Trophoblast cell (in vitro differentiated cells and primary cell): ENCODE results near the gene VKORC1L1.
"Not testable (repeated sequence)": the region's sequence is repeated elsewhere in the genome, so short reads cannot be mapped to it uniquely, and the experiment has no call there.

Source experiments
- DNase-seq, 2 donors: peaks; one replicate each; pipeline ENCODE4 v3.0.0-alpha.2; 2016
- H2AFZ ChIP-seq: 2 replicates; pipeline ENCODE4 v1.6.1; 2013; ENCODE audit warnings: low read length, moderate library complexity, mild to moderate bottlenecking; ENCODE audit not compliant: insufficient read depth, poor library complexity
- H2AK5ac ChIP-seq: 2 replicates; pipeline ENCODE4 v1.6.1; 2013; ENCODE audit warnings: mild to moderate bottlenecking, low read length
- H2BK120ac ChIP-seq: 2 replicates; pipeline ENCODE4 v1.6.1; 2013; ENCODE audit warnings: low read length, mild to moderate bottlenecking, moderate library complexity; ENCODE audit not compliant: insufficient read depth, poor library complexity
- H2BK12ac ChIP-seq: 2 replicates; pipeline ENCODE4 v1.6.1; 2013; ENCODE audit warnings: mild to moderate bottlenecking, low read length, moderate library complexity
- H2BK5ac ChIP-seq: 2 replicates; pipeline ENCODE4 v1.6.1; 2013; ENCODE audit warnings: low read length, low read depth, moderate library complexity, mild to moderate bottlenecking; ENCODE audit not compliant: poor library complexity
- H3K14ac ChIP-seq: 2 replicates; pipeline ENCODE4 v1.6.1; 2013; ENCODE audit warnings: mild to moderate bottlenecking, low read length
- H3K18ac ChIP-seq: 2 replicates; pipeline ENCODE4 v1.6.1; 2013; ENCODE audit warnings: mild to moderate bottlenecking, low read length
- H3K23ac ChIP-seq: 2 replicates; pipeline ENCODE4 v1.6.1; 2013; ENCODE audit warnings: low read length
- H3K27ac ChIP-seq: 2 replicates; pipeline ENCODE4 v1.5.1; 2013; ENCODE audit warnings: low read depth, mild to moderate bottlenecking, inconsistent platforms, low read length, moderate library complexity
- H3K27me3 ChIP-seq: 2 replicates; pipeline ENCODE4 v1.6.1; 2013; ENCODE audit warnings: inconsistent platforms, mild to moderate bottlenecking, low read length, moderate library complexity; ENCODE audit not compliant: insufficient read depth
- H3K36me3 ChIP-seq, 2 experiments: 1 replicate in 1 of 2; 2 replicates in 1 of 2; pipeline ENCODE4 v1.6.1; 2013; ENCODE audit warnings: low read length in 2 of 2, mild to moderate bottlenecking in 2 of 2, moderate library complexity in 1 of 2; ENCODE audit not compliant: insufficient read depth in 2 of 2, control insufficient read depth in 1 of 2
- H3K4ac ChIP-seq: 2 replicates; pipeline ENCODE4 v1.6.1; 2013; ENCODE audit warnings: low read depth, mild to moderate bottlenecking, low read length, moderate library complexity
- H3K4me1 ChIP-seq, 2 experiments: 1 replicate in 1 of 2; 2 replicates in 1 of 2; pipeline ENCODE4 v1.6.1; 2013; ENCODE audit warnings: low read length in 2 of 2, mild to moderate bottlenecking in 2 of 2, moderate library complexity in 1 of 2; ENCODE audit not compliant: insufficient read depth in 2 of 2, control insufficient read depth in 1 of 2
- H3K4me2 ChIP-seq: 2 replicates; pipeline ENCODE4 v1.6.1; 2013; ENCODE audit warnings: inconsistent platforms, mild to moderate bottlenecking, low read length, moderate library complexity
- H3K4me3 ChIP-seq: 2 replicates; pipeline ENCODE4 v1.5.1; 2013; ENCODE audit warnings: mild to moderate bottlenecking, low read depth, low read length, inconsistent platforms
- H3K79me1 ChIP-seq: one replicate; pipeline ENCODE4 v1.6.1; 2013; ENCODE audit warnings: low read length
- H3K79me2 ChIP-seq: 2 replicates; pipeline ENCODE4 v1.6.1; 2013; ENCODE audit warnings: low read length, mild to moderate bottlenecking; ENCODE audit not compliant: control insufficient read depth, insufficient read depth, poor library complexity
- H3K9ac ChIP-seq: 2 replicates; pipeline ENCODE4 v1.6.1; 2013; ENCODE audit warnings: mild to moderate bottlenecking, low read length
- H3K9me3 ChIP-seq: 2 replicates; pipeline ENCODE4 v1.6.1; 2013; ENCODE audit warnings: low read depth, mild to moderate bottlenecking, control low read depth, inconsistent platforms, low read length; ENCODE audit not compliant: insufficient read depth
- H4K12ac ChIP-seq: 2 replicates; pipeline ENCODE4 v1.6.1; 2013; ENCODE audit warnings: low read depth, mild to moderate bottlenecking, low read length, moderate library complexity
- H4K8ac ChIP-seq: 2 replicates; pipeline ENCODE4 v1.6.1; 2013; ENCODE audit warnings: low read depth, mild to moderate bottlenecking, low read length, moderate library complexity
- H4K91ac ChIP-seq: one replicate; pipeline ENCODE4 v1.6.1; 2013; ENCODE audit warnings: low read depth, mild to moderate bottlenecking, low read length, moderate library complexity
- WGBS: extraction: QIAGEN DNeasy Blood & Tissue Kit; methylation state at CpG from one replicate; pipeline ENCODE4 v1.1.7; 2013; ENCODE audit warnings: missing lambda C conversion rate; ENCODE audit not compliant: insufficient read length, insufficient coverage; ENCODE audit errors: extremely low coverage; 5-methylcytosine and 5-hydroxymethylcytosine counted together

The VKORC1L1 gene

DNA sequence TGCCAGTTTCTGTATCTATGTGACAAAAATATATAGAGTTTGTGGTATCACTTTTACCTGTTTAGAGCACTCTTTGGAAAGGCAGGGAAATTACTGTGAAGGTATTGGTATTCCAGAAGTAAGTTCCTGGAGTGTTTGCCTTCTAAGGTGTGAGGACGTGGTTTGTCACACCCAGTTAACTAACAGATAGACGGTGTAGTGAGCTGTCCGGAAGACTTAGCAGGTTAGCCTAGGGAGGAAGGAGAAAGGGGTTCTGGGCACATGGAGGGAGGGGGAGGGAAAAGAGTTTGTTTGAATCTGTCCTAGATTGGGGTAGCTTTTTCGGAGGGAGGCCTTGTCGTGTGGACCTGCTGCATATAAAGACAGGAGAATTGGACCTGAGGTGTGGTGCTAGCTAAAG is 7.4 kb downstream of the VKORC1L1 start:
- not testable (repeated sequence) for H3K79me2 ChIP-seq, H2BK12ac ChIP-seq, H4K8ac ChIP-seq, H3K27me3 ChIP-seq, H3K4me1 ChIP-seq, DNase-seq, H2AFZ ChIP-seq, H3K79me1 ChIP-seq, H3K23ac ChIP-seq, H4K12ac ChIP-seq, H3K9ac ChIP-seq, H3K36me3 ChIP-seq, H3K4me2 ChIP-seq, H2BK120ac ChIP-seq, H3K18ac ChIP-seq, H2AK5ac ChIP-seq, H3K9me3 ChIP-seq, H3K14ac ChIP-seq, H3K4me3 ChIP-seq, H3K27ac ChIP-seq, H2BK5ac ChIP-seq, H4K91ac ChIP-seq, H3K4ac ChIP-seq
- WGBS = no CpG with 5 or more reads among the region's 5 CpGs

DNA sequence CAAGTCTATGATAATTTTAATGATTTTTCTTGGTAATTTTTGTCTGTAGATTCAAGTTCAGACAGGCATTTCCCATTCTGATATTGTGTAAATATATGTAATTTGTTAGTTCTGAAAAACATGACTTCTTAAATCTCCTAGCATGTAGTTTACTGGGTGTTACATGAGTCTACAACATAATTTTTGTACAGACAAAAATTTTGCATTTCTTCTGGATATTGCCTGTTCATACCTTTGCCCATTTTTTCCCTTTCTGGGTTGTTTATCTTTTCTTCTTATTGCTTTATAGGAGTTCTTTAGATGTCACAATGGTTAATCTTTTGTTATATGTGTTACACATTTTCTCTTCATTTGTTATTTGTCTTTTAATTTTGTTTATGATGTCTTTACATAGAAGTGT is 12.1 kb downstream of the VKORC1L1 start:
- not testable (repeated sequence) for H3K14ac ChIP-seq, H3K9ac ChIP-seq

DNA sequence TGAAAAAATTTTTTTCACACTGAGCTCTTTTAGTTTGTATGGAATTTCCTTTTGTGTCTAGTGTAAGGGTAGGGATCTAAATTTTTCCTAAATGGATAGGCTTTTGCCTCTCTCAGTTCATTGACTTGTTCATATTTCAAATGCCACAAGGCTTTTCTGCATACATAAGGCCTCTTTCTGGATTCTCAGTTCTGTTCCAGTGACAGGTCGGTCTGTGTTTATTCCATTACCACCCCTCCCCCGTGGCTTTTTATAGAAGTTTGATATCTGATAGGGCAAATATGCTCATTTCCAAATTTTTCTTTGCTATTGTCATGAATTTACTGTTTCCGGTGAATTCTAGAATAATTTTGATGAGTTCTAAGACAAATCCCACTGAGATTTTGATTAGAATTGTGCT is 12.7 kb downstream of the VKORC1L1 start:
- H3K27me3 ChIP-seq, H4K12ac ChIP-seq, H2BK12ac ChIP-seq, H3K9me3 ChIP-seq, H3K36me3 ChIP-seq, H2BK120ac ChIP-seq, DNase-seq, H2AK5ac ChIP-seq, H4K91ac ChIP-seq, H3K23ac ChIP-seq, H3K9ac ChIP-seq, H3K4me2 ChIP-seq, H3K27ac ChIP-seq, H3K4me3 ChIP-seq, H3K14ac ChIP-seq, H3K4ac ChIP-seq, H3K79me2 ChIP-seq, H3K79me1 ChIP-seq, H3K18ac ChIP-seq, H3K4me1 ChIP-seq, H2AFZ ChIP-seq, H4K8ac ChIP-seq, H2BK5ac ChIP-seq: not testable (repeated sequence)
- no CpG with 5 or more reads among the region's 3 CpGs for WGBS

More for the DNA sequence above, 12.1 kb downstream of the VKORC1L1 start:
- not testable (repeated sequence) for H4K8ac ChIP-seq, H3K4me3 ChIP-seq, H3K23ac ChIP-seq, H4K12ac ChIP-seq, H3K79me2 ChIP-seq, H3K36me3 ChIP-seq, H2BK12ac ChIP-seq, H3K79me1 ChIP-seq, H2AFZ ChIP-seq, H3K27me3 ChIP-seq, H2BK5ac ChIP-seq, H3K18ac ChIP-seq, H2BK120ac ChIP-seq, H3K27ac ChIP-seq, H3K4me2 ChIP-seq, H3K9me3 ChIP-seq, H2AK5ac ChIP-seq, H4K91ac ChIP-seq, H3K4me1 ChIP-seq, DNase-seq, H3K4ac ChIP-seq

DNA sequence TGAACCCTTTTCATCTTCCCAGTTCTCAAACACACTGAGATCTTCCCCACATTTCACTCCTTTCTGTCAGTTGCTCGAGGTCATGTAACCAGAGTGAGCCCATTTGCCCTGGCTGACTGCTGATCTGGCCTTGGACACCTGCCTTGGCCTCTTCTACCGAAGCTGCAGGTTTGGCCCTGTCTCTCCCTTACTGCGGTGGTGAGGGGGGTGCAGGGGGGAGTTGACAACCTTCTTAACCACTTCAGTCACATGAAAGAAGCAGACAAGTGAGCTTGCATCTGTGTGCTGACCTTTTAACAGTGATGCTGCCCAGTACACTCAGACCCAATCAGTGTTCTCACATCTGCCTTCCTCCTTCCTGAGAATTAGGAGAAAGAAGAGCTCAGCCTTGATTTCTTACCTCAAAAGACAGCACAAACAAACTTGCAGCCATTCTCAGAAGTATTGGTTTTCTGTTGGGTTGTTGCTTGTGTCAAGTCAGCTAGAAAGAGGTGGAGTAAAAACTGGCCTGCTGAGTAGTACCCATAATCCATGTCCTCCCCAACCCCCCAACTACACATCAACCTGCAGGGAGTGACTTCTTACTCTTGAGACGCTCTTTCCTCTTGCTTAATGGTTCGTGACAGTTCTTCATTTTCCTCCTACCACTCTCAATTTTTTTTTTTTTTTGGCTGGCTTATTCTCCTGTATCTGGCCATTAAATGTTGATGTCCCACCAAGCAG is 15.7 kb downstream of the VKORC1L1 start:
- not testable (repeated sequence) for H3K27ac ChIP-seq, H3K14ac ChIP-seq, H3K79me2 ChIP-seq, H3K4me2 ChIP-seq, H3K79me1 ChIP-seq, H3K27me3 ChIP-seq, H4K91ac ChIP-seq, H2BK120ac ChIP-seq, H3K9me3 ChIP-seq, H3K4me1 ChIP-seq, H3K4ac ChIP-seq, H2BK12ac ChIP-seq, H3K36me3 ChIP-seq, H3K23ac ChIP-seq, H4K12ac ChIP-seq, H3K9ac ChIP-seq, H2AFZ ChIP-seq, H2AK5ac ChIP-seq, H3K18ac ChIP-seq, H3K4me3 ChIP-seq, H2BK5ac ChIP-seq, H4K8ac ChIP-seq, DNase-seq
- WGBS = no CpG with 5 or more reads among the region's 5 CpGs
